ENCODE measurements around the gene PMFBP1. TPM values are rescaled to one million over a fixed set of nuclear protein-coding genes. Genes with fewer than 3 reads are reported as not detected.

The PMFBP1 gene
- total RNA-seq, 4 donors from 2014 or later, result 1.8 to 108 (median 11.4) TPM

DNA sequence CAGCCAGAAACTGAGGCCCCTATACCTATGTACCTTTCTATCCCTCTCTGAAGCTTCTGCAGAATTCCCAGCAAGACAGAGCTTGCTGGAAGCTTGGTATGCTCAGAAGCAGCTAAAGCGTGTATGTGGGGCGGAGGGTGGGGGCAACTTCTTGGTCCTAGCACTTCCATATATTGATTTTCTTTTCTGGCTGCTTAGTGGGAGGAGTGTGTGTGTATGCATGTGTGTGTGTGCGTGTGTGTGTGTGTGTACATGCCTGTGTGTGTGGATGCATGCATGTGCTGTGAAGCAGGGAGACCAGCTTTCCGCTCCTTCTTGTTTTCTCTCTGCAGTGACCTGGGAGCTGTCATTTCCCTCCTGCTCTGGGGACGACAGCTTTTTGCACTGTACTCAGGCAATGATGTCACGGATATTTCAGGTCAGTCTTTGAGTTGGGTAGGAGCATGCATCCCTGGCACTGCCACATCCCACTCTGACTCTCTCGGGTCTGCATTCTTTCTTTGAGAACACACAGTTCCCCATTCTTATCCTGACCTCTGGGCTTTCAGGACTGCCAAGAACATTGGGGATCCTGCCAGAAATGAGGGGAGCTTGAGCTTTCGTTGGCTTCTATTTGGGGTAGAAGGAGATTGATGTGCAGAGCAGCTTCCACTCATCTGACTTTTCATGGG is 98.3 kb downstream of the PMFBP1 start:
- Histone ChIP-seq H3K27me3 (no peaks in the 10 kb centered on the region), H3K36me3 (no peaks in the 10 kb centered on the region), H3K4me3 (no peak overlapping the region), H3K4me1 (no peaks in the 10 kb centered on the region), H3K27ac (no peak overlapping the region), H3K9me3 (no peaks in the 10 kb centered on the region)
- no peak for TF ChIP-seq POLR2A (IDR thresholded peaks at IDR 0.05)
- TF ChIP-seq, protein P1, sequence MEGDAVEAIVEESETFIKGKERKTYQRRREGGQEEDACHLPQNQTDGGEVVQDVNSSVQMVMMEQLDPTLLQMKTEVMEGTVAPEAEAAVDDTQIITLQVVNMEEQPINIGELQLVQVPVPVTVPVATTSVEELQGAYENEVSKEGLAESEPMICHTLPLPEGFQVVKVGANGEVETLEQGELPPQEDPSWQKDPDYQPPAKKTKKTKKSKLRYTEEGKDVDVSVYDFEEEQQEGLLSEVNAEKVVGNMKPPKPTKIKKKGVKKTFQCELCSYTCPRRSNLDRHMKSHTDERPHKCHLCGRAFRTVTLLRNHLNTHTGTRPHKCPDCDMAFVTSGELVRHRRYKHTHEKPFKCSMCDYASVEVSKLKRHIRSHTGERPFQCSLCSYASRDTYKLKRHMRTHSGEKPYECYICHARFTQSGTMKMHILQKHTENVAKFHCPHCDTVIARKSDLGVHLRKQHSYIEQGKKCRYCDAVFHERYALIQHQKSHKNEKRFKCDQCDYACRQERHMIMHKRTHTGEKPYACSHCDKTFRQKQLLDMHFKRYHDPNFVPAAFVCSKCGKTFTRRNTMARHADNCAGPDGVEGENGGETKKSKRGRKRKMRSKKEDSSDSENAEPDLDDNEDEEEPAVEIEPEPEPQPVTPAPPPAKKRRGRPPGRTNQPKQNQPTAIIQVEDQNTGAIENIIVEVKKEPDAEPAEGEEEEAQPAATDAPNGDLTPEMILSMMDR (IDR thresholded peaks at IDR 0.05), result no peak
- no peak for DNase-seq

DNA sequence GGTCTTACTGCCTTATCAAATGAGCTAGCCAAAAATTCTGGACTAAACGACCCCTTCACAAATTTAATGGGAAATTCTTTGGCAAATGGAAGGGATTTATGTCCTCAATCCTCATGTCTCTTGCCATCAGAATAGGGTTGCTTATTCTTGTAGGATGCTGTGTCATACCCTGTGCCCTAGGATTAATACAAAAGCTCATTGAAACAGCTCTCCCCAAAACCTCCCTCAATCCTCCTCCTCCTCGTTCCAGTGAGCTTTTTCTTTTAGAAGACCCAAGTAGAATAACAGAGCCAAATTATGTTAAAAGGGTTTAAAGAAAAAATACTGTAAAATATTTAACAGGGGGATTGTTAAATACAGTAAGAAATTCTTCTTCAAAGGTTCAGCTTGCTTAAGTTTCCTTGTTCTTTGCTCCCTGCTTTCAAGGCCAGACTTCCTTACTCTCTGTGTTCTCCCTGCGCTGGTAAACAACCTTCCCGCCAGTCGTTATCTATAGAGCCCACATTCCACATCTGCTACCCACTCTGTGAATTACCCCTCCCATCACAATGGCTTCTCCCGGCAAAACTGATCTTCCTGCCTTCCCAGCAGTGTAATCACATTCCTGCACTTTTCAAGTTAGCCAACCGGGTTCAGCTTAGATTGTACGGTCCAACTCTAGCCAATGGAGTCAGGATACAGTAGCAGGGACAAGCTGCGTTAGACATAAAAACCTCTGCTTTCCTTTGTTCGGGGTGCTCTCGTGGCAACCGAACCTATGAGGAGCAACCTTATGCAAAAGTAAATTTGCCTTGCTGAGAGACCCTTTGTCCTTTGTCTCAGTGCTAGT is 99.2 kb downstream of the PMFBP1 start:
- no peak for DNase-seq
- no peaks in the 10 kb centered on the region for H3K36me3 ChIP-seq
- H3K4me1 ChIP-seq, result no peaks in the 10 kb centered on the region
- H3K27me3 ChIP-seq, result no peaks in the 10 kb centered on the region
- H3K9me3 ChIP-seq, result no peaks in the 10 kb centered on the region
- no peak overlapping the region for H3K4me3 ChIP-seq
- no peak overlapping the region for H3K27ac ChIP-seq
- no peak for TF ChIP-seq POLR2A (IDR thresholded peaks at IDR 0.05)

Other genes starting within 250 kb of the PMFBP1 start
- 1 to 10 TPM; 1.4 to 2.5 (median 1.8) TPM for gene PKD1L3, start 171.8 kb downstream of the PMFBP1 start, total RNA-seq
- 1 to 10 TPM in 3 of 4 donors, under 1 TPM in 1; 0.88 to 8.9 (median 5.8) TPM for gene DHODH, start 163.4 kb downstream of the PMFBP1 start, total RNA-seq
- not detected for gene HP, start 117.7 kb downstream of the PMFBP1 start, total RNA-seq
- not detected for gene HPR, start 108.9 kb downstream of the PMFBP1 start, total RNA-seq
- 10 to 100 TPM in 3 of 4 donors, 1 to 10 TPM in 1; 7.2 to 40.4 (median 13.4) TPM for gene TXNL4B, start 78.5 kb downstream of the PMFBP1 start, total RNA-seq
- 100 to 1,000 TPM in 2 of 4 donors, 10 to 100 TPM in 2; 44.3 to 171 (median 106) TPM for gene DHX38, start 78.3 kb downstream of the PMFBP1 start, total RNA-seq

Measured in Peyer's patch (tissue), 4 donors.